WTC11 (cell line): ENCODE data around the gene NCAPD2.

Source experiments
- CREM ChIP-seq: sonication (generic); formaldehyde crosslinking; IDR thresholded peaks from 2 replicates; pipeline ENCODE4 v1.8.1; 2022; ENCODE audit warnings: mild to moderate bottlenecking, missing genetic modification reagents, moderate library complexity
- CTCF ChIP-seq: fragments of 200-600 bp; IDR thresholded peaks from 2 replicates; pipeline ENCODE4 v1.8.0; 2022; ENCODE audit warnings: antibody characterized with exemption
- ERG ChIP-seq: fragments of 250-450 bp; sonication (Bioruptor Pico); IDR thresholded peaks from 2 replicates; pipeline ENCODE4 v1.8.0; 2021; ENCODE audit warnings: mild to moderate bottlenecking
- GTF2I ChIP-seq: fragments of 250-450 bp; sonication (Bioruptor Pico); conservative IDR thresholded peaks from 2 replicates; pipeline ENCODE4 v1.4.0; 2021; ENCODE audit warnings: mild to moderate bottlenecking
- USF2 ChIP-seq: sonication (generic); formaldehyde crosslinking; IDR thresholded peaks from 2 replicates; pipeline ENCODE4 v1.8.1; 2023; ENCODE audit warnings: mild to moderate bottlenecking, missing genetic modification reagents, moderate library complexity
- ZNF138 ChIP-seq: sonication (generic); formaldehyde crosslinking; conservative IDR thresholded peaks from 2 replicates; pipeline ENCODE4 v1.8.1; 2022; ENCODE audit warnings: mild to moderate bottlenecking, moderate library complexity, missing genetic modification reagents
- ZNF423 ChIP-seq: fragments of 250-450 bp; sonication (Bioruptor Pico); IDR thresholded peaks from 2 replicates; pipeline ENCODE4 v2.1.2; 2022; ENCODE audit warnings: mild to moderate bottlenecking, moderate library complexity
- TF ChIP-seq, protein P1 (sequence below): sonication (generic); formaldehyde crosslinking; conservative IDR thresholded peaks from 2 replicates; pipeline ENCODE4 v1.8.1; 2022; ENCODE audit warnings: mild to moderate bottlenecking, missing genetic modification reagents

GRCh38 chr12:6573001-6573400 is 79.1 kb downstream of the NCAPD2 start:
- TF ChIP-seq CTCF (no peak), CREM (CRISPR knock-in tag) (no peak), ZNF138 (CRISPR knock-in tag) (no peak), ERG (CRISPR knock-in tag) (no peak), ZNF423 (CRISPR knock-in tag) (no peak), GTF2I (no peak), USF2 (CRISPR knock-in tag) (no peak)
- TF ChIP-seq, protein P1, sequence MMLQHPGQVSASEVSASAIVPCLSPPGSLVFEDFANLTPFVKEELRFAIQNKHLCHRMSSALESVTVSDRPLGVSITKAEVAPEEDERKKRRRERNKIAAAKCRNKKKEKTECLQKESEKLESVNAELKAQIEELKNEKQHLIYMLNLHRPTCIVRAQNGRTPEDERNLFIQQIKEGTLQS (CRISPR knock-in tag) = no peak
